Vagina (tissue), 2 donors: ENCODE data around the gene KLK13.

Source experiments
- POLR2A ChIP-seq, 2 donors: fragments of 450-650 bp; IDR thresholded peaks; one replicate each; pipeline ENCODE4 v1.6.1; 2017; ENCODE audit warnings: antibody characterized with exemption in 2 of 2, mild to moderate bottlenecking in 2 of 2, moderate library complexity in 2 of 2
- POLR2AphosphoS5 ChIP-seq, 2 donors: sonication (generic); formaldehyde crosslinking; IDR thresholded peaks; one replicate each; pipeline ENCODE4 v1.9.0; 2017; ENCODE audit warnings: antibody characterized with exemption in 2 of 2, mild to moderate bottlenecking in 2 of 2, low read depth in 1 of 2; ENCODE audit not compliant: insufficient read depth in 1 of 2
- TF ChIP-seq, protein P1 (sequence below), 3 experiments: fragments of 450-650 bp in 2 of 3; fragments of 200-600 bp in 1 of 3; sonication (generic) in 1 of 3; IDR thresholded peaks; one replicate each; pipeline ENCODE4 v1.5.1; 2017 to 2019; ENCODE audit warnings: antibody characterized with exemption in 3 of 3, mild to moderate bottlenecking in 2 of 3, moderate library complexity in 2 of 3

- TF ChIP-seq POLR2A (IDR thresholded peaks at IDR 0.05) (no peak), POLR2AphosphoS5 (IDR thresholded peaks at IDR 0.05; ENCODE audit: insufficient read depth in 1 of 2, low read depth in 1 of 2) (no peak)
- TF ChIP-seq, protein P1, sequence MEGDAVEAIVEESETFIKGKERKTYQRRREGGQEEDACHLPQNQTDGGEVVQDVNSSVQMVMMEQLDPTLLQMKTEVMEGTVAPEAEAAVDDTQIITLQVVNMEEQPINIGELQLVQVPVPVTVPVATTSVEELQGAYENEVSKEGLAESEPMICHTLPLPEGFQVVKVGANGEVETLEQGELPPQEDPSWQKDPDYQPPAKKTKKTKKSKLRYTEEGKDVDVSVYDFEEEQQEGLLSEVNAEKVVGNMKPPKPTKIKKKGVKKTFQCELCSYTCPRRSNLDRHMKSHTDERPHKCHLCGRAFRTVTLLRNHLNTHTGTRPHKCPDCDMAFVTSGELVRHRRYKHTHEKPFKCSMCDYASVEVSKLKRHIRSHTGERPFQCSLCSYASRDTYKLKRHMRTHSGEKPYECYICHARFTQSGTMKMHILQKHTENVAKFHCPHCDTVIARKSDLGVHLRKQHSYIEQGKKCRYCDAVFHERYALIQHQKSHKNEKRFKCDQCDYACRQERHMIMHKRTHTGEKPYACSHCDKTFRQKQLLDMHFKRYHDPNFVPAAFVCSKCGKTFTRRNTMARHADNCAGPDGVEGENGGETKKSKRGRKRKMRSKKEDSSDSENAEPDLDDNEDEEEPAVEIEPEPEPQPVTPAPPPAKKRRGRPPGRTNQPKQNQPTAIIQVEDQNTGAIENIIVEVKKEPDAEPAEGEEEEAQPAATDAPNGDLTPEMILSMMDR (IDR thresholded peaks at IDR 0.05), result no peak
Observed at GRCh38 chr19:51083783-51084182, 18.9 kb upstream of the KLK13 start.
